Measurements from ENCODE around the gene MPRIP.

MPRIP gene

DNA sequence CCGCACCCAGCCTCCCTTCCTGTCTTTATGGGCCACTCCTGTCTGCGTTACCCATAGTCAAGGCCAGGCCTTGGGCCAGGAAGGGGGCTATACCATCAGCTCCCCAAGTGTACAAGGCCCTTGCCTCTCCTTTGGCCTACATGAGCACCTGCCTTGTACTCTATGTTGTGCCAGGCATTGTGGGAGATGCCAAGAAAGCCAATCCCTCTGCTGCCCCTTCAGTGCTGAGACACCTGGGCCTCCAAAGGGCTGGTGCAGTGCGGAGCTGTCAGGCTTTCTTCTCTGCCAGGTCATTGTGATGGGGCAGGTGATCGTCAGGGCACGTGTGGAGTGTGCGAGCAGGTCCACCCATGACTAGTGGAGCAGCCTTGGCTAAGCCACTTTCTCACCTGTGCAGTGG lies 59.9 kb downstream of the MPRIP start:
- no peak for TF ChIP-seq CSRNP3 (CRISPR knock-in tag; IDR thresholded peaks at IDR 0.05)
- TF ChIP-seq ISL1 (CRISPR knock-in tag; IDR thresholded peaks at IDR 0.05): no peak
- no peak for TF ChIP-seq ZFP30 (CRISPR knock-in tag; IDR thresholded peaks at IDR 0.05)
- TF ChIP-seq TOX (CRISPR knock-in tag; IDR thresholded peaks at IDR 0.05; ENCODE audit: borderline replicate concordance): no peak
- no peak for TF ChIP-seq ZNF8 (CRISPR knock-in tag; IDR thresholded peaks at IDR 0.05)
- no peak for TF ChIP-seq ZC3H10 (CRISPR knock-in tag; IDR thresholded peaks at IDR 0.05)
- TF ChIP-seq RARB (CRISPR knock-in tag; IDR thresholded peaks at IDR 0.05): no peak
- no peak for TF ChIP-seq ESRRG (CRISPR knock-in tag; IDR thresholded peaks at IDR 0.05)
- no peak for TF ChIP-seq PATZ1 (CRISPR knock-in tag; IDR thresholded peaks at IDR 0.05; ENCODE audit: borderline replicate concordance)
- no peak for TF ChIP-seq GLIS3 (CRISPR knock-in tag; IDR thresholded peaks at IDR 0.05)
- no peak for TF ChIP-seq CREB5 (CRISPR knock-in tag; IDR thresholded peaks at IDR 0.05; ENCODE audit: low read depth)
- TF ChIP-seq ZNF565 (CRISPR knock-in tag; conservative IDR thresholded peaks at IDR 0.05; ENCODE audit: low read depth): no peak
- no peak for TF ChIP-seq SNAI2 (CRISPR knock-in tag; IDR thresholded peaks at IDR 0.05)

DNA sequence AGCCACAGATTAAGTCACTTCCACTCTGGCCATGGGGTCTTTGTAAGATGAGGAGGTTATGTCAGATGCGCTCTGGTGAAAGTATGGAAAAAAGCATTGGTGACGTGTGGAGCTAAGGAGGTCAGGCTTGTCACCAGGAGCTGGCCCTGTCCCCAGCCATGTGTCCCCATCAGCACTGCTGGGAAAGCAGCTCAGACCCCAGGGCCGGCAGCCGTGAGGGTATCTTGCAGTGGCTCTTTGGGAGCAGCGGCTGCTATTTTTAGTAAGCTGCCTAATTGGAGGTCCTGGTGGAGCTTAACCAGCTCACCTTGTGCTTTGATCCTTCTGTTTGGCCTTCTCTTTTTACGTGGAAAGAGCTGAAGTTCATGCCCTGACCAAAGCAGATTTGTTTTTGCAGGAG lies 60.9 kb downstream of the MPRIP start:
- no peak for TF ChIP-seq ZC3H10 (CRISPR knock-in tag; IDR thresholded peaks at IDR 0.05)
- no peak for TF ChIP-seq RARB (CRISPR knock-in tag; IDR thresholded peaks at IDR 0.05)
- no peak for TF ChIP-seq CREB5 (CRISPR knock-in tag; IDR thresholded peaks at IDR 0.05; ENCODE audit: low read depth)
- TF ChIP-seq TOX (CRISPR knock-in tag; IDR thresholded peaks at IDR 0.05; ENCODE audit: borderline replicate concordance): no peak
- TF ChIP-seq ZFP3 (CRISPR knock-in tag; IDR thresholded peaks at IDR 0.05): no peak
- no peak for TF ChIP-seq PATZ1 (CRISPR knock-in tag; IDR thresholded peaks at IDR 0.05; ENCODE audit: borderline replicate concordance)
- no peak for TF ChIP-seq TCF4 (CRISPR knock-in tag; IDR thresholded peaks at IDR 0.05; ENCODE audit: borderline replicate concordance)
- no peak for TF ChIP-seq GLIS3 (CRISPR knock-in tag; IDR thresholded peaks at IDR 0.05)
- TF ChIP-seq, protein P1, sequence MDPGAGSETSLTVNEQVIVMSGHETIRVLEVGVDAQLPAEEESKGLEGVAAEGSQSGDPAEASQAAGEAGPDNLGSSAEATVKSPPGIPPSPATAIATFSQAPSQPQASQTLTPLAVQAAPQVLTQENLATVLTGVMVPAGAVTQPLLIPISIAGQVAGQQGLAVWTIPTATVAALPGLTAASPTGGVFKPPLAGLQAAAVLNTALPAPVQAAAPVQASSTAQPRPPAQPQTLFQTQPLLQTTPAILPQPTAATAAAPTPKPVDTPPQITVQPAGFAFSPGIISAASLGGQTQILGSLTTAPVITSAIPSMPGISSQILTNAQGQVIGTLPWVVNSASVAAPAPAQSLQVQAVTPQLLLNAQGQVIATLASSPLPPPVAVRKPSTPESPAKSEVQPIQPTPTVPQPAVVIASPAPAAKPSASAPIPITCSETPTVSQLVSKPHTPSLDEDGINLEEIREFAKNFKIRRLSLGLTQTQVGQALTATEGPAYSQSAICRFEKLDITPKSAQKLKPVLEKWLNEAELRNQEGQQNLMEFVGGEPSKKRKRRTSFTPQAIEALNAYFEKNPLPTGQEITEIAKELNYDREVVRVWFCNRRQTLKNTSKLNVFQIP (CRISPR knock-in tag; IDR thresholded peaks at IDR 0.05; ENCODE audit: borderline replicate concordance, low read depth): no peak
- no peak for TF ChIP-seq ISL1 (CRISPR knock-in tag; IDR thresholded peaks at IDR 0.05)
- no peak for TF ChIP-seq PPARA (CRISPR knock-in tag; IDR thresholded peaks at IDR 0.05; ENCODE audit: borderline replicate concordance)
- no peak for TF ChIP-seq ZNF565 (CRISPR knock-in tag; conservative IDR thresholded peaks at IDR 0.05; ENCODE audit: low read depth)
- TF ChIP-seq CSRNP3 (CRISPR knock-in tag; IDR thresholded peaks at IDR 0.05): no peak
- ATAC-seq: no peak

More for the DNA sequence above, 59.9 kb downstream of the MPRIP start:
- no peak for ATAC-seq

DNA sequence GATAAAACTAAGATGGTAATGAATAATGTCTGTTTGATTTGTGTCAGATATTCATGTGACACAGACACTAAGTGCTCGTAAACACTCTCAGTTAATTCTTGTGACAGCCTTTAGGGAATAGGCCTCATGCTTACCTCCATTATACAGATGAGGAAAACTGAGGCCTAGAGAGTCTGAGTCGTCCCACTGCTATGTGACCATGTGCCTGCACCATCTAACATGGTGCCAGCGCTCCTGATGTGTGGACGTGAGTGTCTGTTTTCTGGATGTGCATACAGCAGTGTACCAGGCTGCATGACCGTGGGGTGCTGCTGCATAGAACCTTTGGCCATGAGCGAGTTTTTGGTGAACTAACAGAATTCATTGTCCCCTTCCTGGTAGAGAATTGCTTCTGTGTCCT lies 61.8 kb downstream of the MPRIP start:
- ATAC-seq: no peak
- TF ChIP-seq TCF4 (CRISPR knock-in tag; IDR thresholded peaks at IDR 0.05; ENCODE audit: borderline replicate concordance) (no peak), ZFP30 (CRISPR knock-in tag; IDR thresholded peaks at IDR 0.05) (no peak), CREB5 (CRISPR knock-in tag; IDR thresholded peaks at IDR 0.05; ENCODE audit: low read depth) (no peak)

Measured in SK-N-SH treated with all-trans-retinoic acid at 6 μM for 48 hours (cell line).